ENCODE results near the gene NOXA1.

Gene NOXA1

DNA sequence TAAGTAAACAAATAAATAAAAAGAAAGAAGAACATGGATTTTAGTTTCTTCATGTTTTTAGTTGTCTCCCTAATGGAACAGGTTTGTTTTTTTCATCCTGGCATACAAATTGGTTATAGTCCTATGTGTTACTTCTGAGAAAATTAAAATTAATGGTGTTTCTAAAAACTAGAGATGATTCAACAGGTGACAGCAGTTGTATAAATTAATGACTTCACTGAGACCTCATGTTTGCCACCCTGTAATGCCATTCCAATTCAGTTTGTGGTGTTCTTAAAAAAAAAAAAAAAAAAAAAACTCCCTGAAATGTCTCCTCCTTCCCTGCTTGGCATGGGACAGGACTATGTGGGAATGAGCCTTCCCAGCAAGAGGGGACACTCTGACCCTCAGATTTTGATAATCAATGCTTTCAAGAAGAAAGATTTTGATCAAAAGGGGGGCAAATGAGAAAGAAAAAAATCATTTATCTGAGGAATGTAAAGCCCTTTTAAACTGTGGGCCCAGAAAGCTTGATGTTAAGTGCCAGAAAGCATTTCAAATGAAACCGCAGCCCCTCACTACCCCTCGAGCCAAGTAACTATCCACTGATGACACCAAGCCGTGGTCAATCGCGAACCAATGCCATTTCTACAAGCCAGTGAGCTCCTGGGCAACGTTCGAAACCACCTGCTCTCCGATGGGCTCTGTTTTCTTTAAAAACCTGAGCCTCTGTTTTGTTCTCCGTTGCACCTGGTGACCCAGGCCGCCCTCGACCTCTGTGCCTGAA lies 1.2 kb upstream of the NOXA1 start:
- TF ChIP-seq, protein P1, sequence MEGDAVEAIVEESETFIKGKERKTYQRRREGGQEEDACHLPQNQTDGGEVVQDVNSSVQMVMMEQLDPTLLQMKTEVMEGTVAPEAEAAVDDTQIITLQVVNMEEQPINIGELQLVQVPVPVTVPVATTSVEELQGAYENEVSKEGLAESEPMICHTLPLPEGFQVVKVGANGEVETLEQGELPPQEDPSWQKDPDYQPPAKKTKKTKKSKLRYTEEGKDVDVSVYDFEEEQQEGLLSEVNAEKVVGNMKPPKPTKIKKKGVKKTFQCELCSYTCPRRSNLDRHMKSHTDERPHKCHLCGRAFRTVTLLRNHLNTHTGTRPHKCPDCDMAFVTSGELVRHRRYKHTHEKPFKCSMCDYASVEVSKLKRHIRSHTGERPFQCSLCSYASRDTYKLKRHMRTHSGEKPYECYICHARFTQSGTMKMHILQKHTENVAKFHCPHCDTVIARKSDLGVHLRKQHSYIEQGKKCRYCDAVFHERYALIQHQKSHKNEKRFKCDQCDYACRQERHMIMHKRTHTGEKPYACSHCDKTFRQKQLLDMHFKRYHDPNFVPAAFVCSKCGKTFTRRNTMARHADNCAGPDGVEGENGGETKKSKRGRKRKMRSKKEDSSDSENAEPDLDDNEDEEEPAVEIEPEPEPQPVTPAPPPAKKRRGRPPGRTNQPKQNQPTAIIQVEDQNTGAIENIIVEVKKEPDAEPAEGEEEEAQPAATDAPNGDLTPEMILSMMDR (IDR thresholded peaks at IDR 0.05; ENCODE audit: low read depth, low read length), result no peak
- TF ChIP-seq, protein P2, sequence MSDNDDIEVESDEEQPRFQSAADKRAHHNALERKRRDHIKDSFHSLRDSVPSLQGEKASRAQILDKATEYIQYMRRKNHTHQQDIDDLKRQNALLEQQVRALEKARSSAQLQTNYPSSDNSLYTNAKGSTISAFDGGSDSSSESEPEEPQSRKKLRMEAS (IDR thresholded peaks at IDR 0.05; ENCODE audit: low read depth, low read length), result no peak
- TF ChIP-seq MYC (IDR thresholded peaks at IDR 0.05; ENCODE audit: low read depth, low read length) (no peak), POLR2A (IDR thresholded peaks at IDR 0.05; ENCODE audit: extremely low read depth, insufficient read length) (no peak)
- no peak for DNase-seq (ENCODE audit: low read depth)
- peak overlapping the region; percentile 81 for H3K4me3 ChIP-seq (ENCODE audit: low read depth, low read length)

DNA sequence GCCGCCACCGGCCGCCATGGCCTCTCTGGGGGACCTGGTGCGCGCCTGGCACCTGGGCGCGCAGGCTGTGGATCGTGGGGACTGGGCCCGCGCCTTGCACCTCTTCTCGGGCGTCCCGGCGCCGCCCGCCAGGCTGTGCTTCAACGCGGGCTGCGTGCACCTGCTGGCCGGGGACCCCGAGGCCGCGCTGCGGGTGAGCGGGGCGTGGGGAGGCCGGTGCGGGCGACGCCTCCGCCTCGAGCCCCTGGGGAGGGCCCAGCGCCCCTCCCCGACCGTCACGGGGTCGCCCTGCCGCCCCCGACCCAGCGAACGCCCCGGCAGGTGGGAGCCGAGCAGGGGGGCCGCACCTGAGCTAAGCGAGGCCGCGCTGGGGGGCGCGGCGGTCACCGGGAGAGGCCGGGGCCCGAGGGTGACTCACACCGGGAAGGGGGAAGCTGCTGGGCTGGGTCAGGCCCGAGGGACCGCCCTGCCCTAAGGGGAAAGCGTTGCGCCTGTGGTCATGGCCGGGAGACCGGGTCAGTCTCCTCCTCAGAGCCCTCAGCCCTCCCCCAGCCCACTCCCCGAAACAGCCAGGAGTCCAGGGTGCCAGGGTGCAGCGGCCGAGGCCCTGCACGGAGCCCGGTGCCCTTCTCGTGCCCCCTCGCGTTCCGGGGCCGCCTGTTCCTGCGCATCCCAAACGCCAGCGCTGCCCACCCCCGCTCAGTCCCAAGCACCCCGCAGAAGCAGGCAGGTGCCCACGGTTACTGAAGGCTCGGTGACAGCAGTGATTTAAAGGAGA lies 510 bp downstream of the NOXA1 start:
- no peak overlapping the region for H3K4me3 ChIP-seq (ENCODE audit: low read depth, low read length)
- peak; percentile 62 for DNase-seq (ENCODE audit: low read depth)
- TF ChIP-seq, protein P1 (IDR thresholded peaks at IDR 0.05; ENCODE audit: low read depth, low read length), result no peak
- TF ChIP-seq, protein P2 (IDR thresholded peaks at IDR 0.05; ENCODE audit: low read depth, low read length), result no peak
- TF ChIP-seq POLR2A (IDR thresholded peaks at IDR 0.05; ENCODE audit: extremely low read depth, insufficient read length) (no peak), MYC (IDR thresholded peaks at IDR 0.05; ENCODE audit: low read depth, low read length) (no peak)

- TF ChIP-seq POLR2A (IDR thresholded peaks at IDR 0.05; ENCODE audit: extremely low read depth, insufficient read length), result no peak
- TF ChIP-seq, protein P2 (IDR thresholded peaks at IDR 0.05; ENCODE audit: low read depth, low read length), result no peak
- TF ChIP-seq MYC (IDR thresholded peaks at IDR 0.05; ENCODE audit: low read depth, low read length), result no peak
- TF ChIP-seq, protein P1 (IDR thresholded peaks at IDR 0.05; ENCODE audit: low read depth, low read length), result no peak
- DNase-seq (ENCODE audit: low read depth), result no peak
- no peak overlapping the region for H3K4me3 ChIP-seq (ENCODE audit: low read depth, low read length)
Measured at GRCh38 chr9:137426018-137426681, 3.0 kb downstream of the NOXA1 start.

GRCh38 chr9:137427454-137428310 lies 4.5 kb downstream of the NOXA1 start:
- no peak overlapping the region for H3K4me3 ChIP-seq (ENCODE audit: low read depth, low read length)
- TF ChIP-seq POLR2A (IDR thresholded peaks at IDR 0.05; ENCODE audit: extremely low read depth, insufficient read length), result no peak
- TF ChIP-seq, protein P2 (IDR thresholded peaks at IDR 0.05; ENCODE audit: low read depth, low read length), result no peak
- TF ChIP-seq, protein P1 (IDR thresholded peaks at IDR 0.05; ENCODE audit: low read depth, low read length), result no peak
- TF ChIP-seq MYC (IDR thresholded peaks at IDR 0.05; ENCODE audit: low read depth, low read length), result no peak
- no peak for DNase-seq (ENCODE audit: low read depth)

GRCh38 chr9:137428311-137428630 lies 5.1 kb downstream of the NOXA1 start:
- no peak overlapping the region for H3K4me3 ChIP-seq (ENCODE audit: low read depth, low read length)
- no peak for DNase-seq (ENCODE audit: low read depth)
- TF ChIP-seq POLR2A (IDR thresholded peaks at IDR 0.05; ENCODE audit: extremely low read depth, insufficient read length) (no peak), MYC (IDR thresholded peaks at IDR 0.05; ENCODE audit: low read depth, low read length) (no peak)
- TF ChIP-seq, protein P1 (IDR thresholded peaks at IDR 0.05; ENCODE audit: low read depth, low read length), result no peak
- TF ChIP-seq, protein P2 (IDR thresholded peaks at IDR 0.05; ENCODE audit: low read depth, low read length), result no peak
